ENCODE results near the gene ACOX3.

- TF ChIP-seq POLR2A (IDR thresholded peaks at IDR 0.05; ENCODE audit: low read depth, low read length) (no peak), POLR2AphosphoS5 (IDR thresholded peaks at IDR 0.05; ENCODE audit: low read depth, low read length) (no peak)
These were observed 21.1 kb upstream of the ACOX3 start for GRCh38 chr4:8461616-8462015.
